ENCODE results near the gene SIK3.
"Not testable (repeated sequence)": the region's sequence is repeated elsewhere in the genome, so short reads cannot be mapped to it uniquely, and the experiment has no call there.

- not testable (repeated sequence) for TF ChIP-seq CTCF, POLR2A (IDR thresholded peaks at IDR 0.05)
These were observed 296.6 kb downstream of the SIK3 start for GRCh38 chr11:116801662-116802061.

Data from heart left ventricle (tissue), 13 donors.